ENCODE data around the gene SELENOI. TPM values are rescaled to one million over a fixed set of nuclear protein-coding genes. Genes with fewer than 3 reads are reported as not detected.

Gene SELENOI
- total and polyA plus RNA-seq, 4 experiments from 2014 or later, result 2.7 to 20.0 (median 11.4) TPM

DNA sequence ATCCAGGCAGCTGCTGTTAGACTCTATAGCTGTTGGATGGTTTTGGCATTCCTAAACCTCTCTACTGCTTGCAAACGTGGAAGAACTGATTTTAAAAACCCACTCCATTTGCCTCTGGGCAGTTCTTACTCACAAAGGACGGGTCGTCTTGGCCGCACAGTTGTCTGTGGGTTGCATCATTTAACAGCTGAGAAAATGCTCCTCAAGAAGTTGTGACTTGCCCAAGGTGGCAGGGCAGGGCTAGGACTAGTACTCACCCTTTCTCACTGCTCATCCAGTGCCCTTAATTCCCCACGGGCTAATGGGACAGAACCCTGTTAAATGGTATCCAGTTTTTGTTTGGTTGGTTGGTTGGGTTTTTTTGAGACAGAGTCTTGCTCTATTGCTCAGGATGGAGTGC is 54.8 kb downstream of the SELENOI start:
- H3K4me3 ChIP-seq (ENCODE audit: low read length in 2 of 2), result no peak overlapping the region
- Mint-ChIP-seq H3K9me3 (no peaks in the 10 kb centered on the region), H3K4me1 (peaks cover 3 to 21% (median 7%) of the 10 kb centered on the region in 4 donors), H3K4me3 (no peak overlapping the region), H3K27me3 (peaks cover 6 to 12% of the 10 kb centered on the region in 2 donors), H3K36me3 (peaks cover 2 to 6% of the 10 kb centered on the region in 2 donors), H3K27ac (no peak overlapping the region)
- no peaks in the 10 kb centered on the region for H3K36me3 ChIP-seq (ENCODE audit: insufficient read depth, low read length)
- H3K27ac ChIP-seq (ENCODE audit: low read depth, low read length), result no peak overlapping the region
- DNase-seq, result no peak
- CTCF ChIA-PET (ENCODE audit: partially characterized antibody), result no interaction called here
- H3K9me3 ChIP-seq (ENCODE audit: control insufficient read depth in 1 of 2, low read length in 2 of 2), result no peaks in the 10 kb centered on the region
- H3K4me1 ChIP-seq (ENCODE audit: insufficient read depth, low read length), result no peaks in the 10 kb centered on the region
- intact Hi-C loops (cut with micrococcal nuclease), result no loop called here
- peaks cover 7% of the 10 kb centered on the region for H3K27me3 ChIP-seq (ENCODE audit: insufficient read depth, low read length)
- POLR2A ChIA-PET (ENCODE audit: partially characterized antibody), result no interaction called here

- Mint-ChIP-seq H3K9me3 (no peaks in the 10 kb centered on the region), H3K4me1 (peaks cover 0 to 12% (median 4%) of the 10 kb centered on the region in 4 donors), H3K4me3 (no peak within 1 kb of the TSS), H3K27me3 (peaks cover 7 to 12% of the 10 kb centered on the region in 2 donors), H3K36me3 (peaks cover 0 to 1% of the 10 kb centered on the region in 2 donors), H3K27ac (no peak within 1 kb of the TSS)
- Histone ChIP-seq H3K36me3 (ENCODE audit: insufficient read depth, low read length) (no peaks in the 10 kb centered on the region), H3K9me3 (ENCODE audit: control insufficient read depth in 1 of 2, low read length in 2 of 2) (no peaks in the 10 kb centered on the region), H3K27me3 (ENCODE audit: insufficient read depth, low read length) (peaks cover 7% of the 10 kb centered on the region), H3K4me1 (ENCODE audit: insufficient read depth, low read length) (no peaks in the 10 kb centered on the region), H3K27ac (ENCODE audit: low read depth, low read length) (no peak within 1 kb of the TSS), H3K4me3 (ENCODE audit: low read length in 2 of 2) (no peak within 1 kb of the TSS)
- ChIA-PET POLR2A (ENCODE audit: partially characterized antibody) (no interaction called here), CTCF (ENCODE audit: partially characterized antibody) (no interaction called here)
- DNase-seq, result no peak
- intact Hi-C loops (cut with micrococcal nuclease), result no loop called here
Observed at GRCh38 chr2:26401739-26402541, 56.0 kb downstream of the SELENOI start, which contains the start of gene DRC1. DRC1 (plus strand) TSS chr2:26401920; CDS start chr2:26401990, 70 bp downstream.

DNA sequence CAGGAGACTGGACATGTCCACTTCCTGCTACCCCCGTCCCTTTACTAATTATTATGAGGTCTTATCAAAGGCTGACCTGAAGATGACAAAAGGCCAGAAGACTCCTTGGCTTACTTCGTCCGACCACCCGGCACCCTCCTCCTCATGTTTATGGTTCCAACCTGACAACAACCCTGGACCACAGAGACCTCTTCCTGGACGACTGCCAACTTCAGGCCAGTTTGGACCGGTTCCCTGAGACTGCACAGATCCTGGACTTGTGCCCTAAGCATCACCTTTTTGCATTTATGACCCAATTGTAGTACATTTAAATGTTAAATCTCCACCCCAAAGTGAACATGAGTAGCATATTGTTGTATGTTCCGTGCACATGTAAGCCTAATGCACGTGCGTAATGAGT is 61.6 kb downstream of the SELENOI start:
- no peak for DNase-seq
- POLR2A ChIA-PET (ENCODE audit: partially characterized antibody), result no interaction called here

DNA sequence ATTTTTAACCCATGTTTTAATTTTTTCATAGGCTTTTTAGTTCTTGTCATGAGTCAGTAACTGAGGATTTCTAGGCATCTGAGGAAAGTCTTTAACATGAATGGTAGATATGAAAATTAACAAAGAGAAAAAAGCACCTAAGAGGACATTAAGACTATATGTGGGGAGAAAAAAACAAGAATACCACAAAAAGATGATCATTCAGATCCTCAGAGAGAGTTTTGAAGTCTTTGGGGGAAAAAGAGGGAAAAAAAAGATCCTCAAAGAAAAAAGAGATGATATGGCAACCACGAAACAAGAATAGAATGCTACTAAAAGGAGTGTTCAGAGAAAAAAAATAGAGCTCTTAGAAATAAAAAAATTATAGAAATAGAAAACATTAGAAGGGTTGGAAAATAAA is 63.8 kb downstream of the SELENOI start:
- Mint-ChIP-seq H3K27ac (no peak overlapping the region), H3K36me3 (no peaks in the 10 kb centered on the region), H3K4me1 (peaks cover 0 to 8% (median 7%) of the 10 kb centered on the region in 4 donors), H3K9me3 (no peaks in the 10 kb centered on the region), H3K27me3 (peaks cover 8 to 11% of the 10 kb centered on the region in 2 donors), H3K4me3 (no peak overlapping the region)
- Histone ChIP-seq H3K36me3 (ENCODE audit: insufficient read depth, low read length) (no peaks in the 10 kb centered on the region), H3K27me3 (ENCODE audit: insufficient read depth, low read length) (no peaks in the 10 kb centered on the region), H3K4me1 (ENCODE audit: insufficient read depth, low read length) (no peaks in the 10 kb centered on the region), H3K27ac (ENCODE audit: low read depth, low read length) (no peak overlapping the region), H3K9me3 (ENCODE audit: control insufficient read depth in 1 of 2, low read length in 2 of 2) (no peaks in the 10 kb centered on the region), H3K4me3 (ENCODE audit: low read length in 2 of 2) (no peak overlapping the region)
- intact Hi-C loops (cut with micrococcal nuclease), result no loop called here
- DNase-seq, result no peak
- CTCF ChIA-PET (ENCODE audit: partially characterized antibody), result no interaction called here
- POLR2A ChIA-PET (ENCODE audit: partially characterized antibody), result no interaction called here

More for the DNA sequence above, 61.6 kb downstream of the SELENOI start:
- H3K4me3 ChIP-seq (ENCODE audit: low read length in 2 of 2), result no peak overlapping the region
- H3K27me3 ChIP-seq (ENCODE audit: insufficient read depth, low read length), result peaks cover 3% of the 10 kb centered on the region
- no peaks in the 10 kb centered on the region for H3K4me1 ChIP-seq (ENCODE audit: insufficient read depth, low read length)
- no peak overlapping the region for H3K27ac Mint-ChIP-seq
- H3K4me1 Mint-ChIP-seq, result peaks cover 0 to 8% (median 7%) of the 10 kb centered on the region in 4 donors
- H3K27me3 Mint-ChIP-seq, result peaks cover 14 to 16% of the 10 kb centered on the region in 2 donors
- no peaks in the 10 kb centered on the region for H3K36me3 ChIP-seq (ENCODE audit: insufficient read depth, low read length)
- H3K9me3 Mint-ChIP-seq, result no peaks in the 10 kb centered on the region
- H3K36me3 Mint-ChIP-seq, result no peaks in the 10 kb centered on the region
- H3K27ac ChIP-seq (ENCODE audit: low read depth, low read length), result no peak overlapping the region
- CTCF ChIA-PET (ENCODE audit: partially characterized antibody), result no interaction called here
- intact Hi-C loops (cut with micrococcal nuclease), result no loop called here
- H3K9me3 ChIP-seq (ENCODE audit: control insufficient read depth in 1 of 2, low read length in 2 of 2), result no peaks in the 10 kb centered on the region
- no peak overlapping the region for H3K4me3 Mint-ChIP-seq

GRCh38 chr2:26410764-26411243 is 64.9 kb downstream of the SELENOI start:
- H3K27me3 Mint-ChIP-seq, result peaks cover 8 to 11% of the 10 kb centered on the region in 2 donors
- ChIA-PET POLR2A (ENCODE audit: partially characterized antibody) (no interaction called here), CTCF (ENCODE audit: partially characterized antibody) (no interaction called here)
- H3K27ac Mint-ChIP-seq, result no peak overlapping the region
- Histone ChIP-seq H3K4me1 (ENCODE audit: insufficient read depth, low read length) (no peaks in the 10 kb centered on the region), H3K27ac (ENCODE audit: low read depth, low read length) (no peak overlapping the region), H3K9me3 (ENCODE audit: control insufficient read depth in 1 of 2, low read length in 2 of 2) (no peaks in the 10 kb centered on the region), H3K4me3 (ENCODE audit: low read length in 2 of 2) (no peak overlapping the region), H3K27me3 (ENCODE audit: insufficient read depth, low read length) (no peaks in the 10 kb centered on the region), H3K36me3 (ENCODE audit: insufficient read depth, low read length) (no peaks in the 10 kb centered on the region)
- no peak for DNase-seq
- peak overlapping the region in 1 of 8 donors; percentile 11 for H3K4me3 Mint-ChIP-seq
- peaks cover 0 to 8% (median 7%) of the 10 kb centered on the region in 4 donors for H3K4me1 Mint-ChIP-seq
- no peaks in the 10 kb centered on the region for H3K9me3 Mint-ChIP-seq
- intact Hi-C loops (cut with micrococcal nuclease), result no loop called here
- no peaks in the 10 kb centered on the region for H3K36me3 Mint-ChIP-seq

GRCh38 chr2:26411419-26411818 is 65.5 kb downstream of the SELENOI start:
- H3K9me3 Mint-ChIP-seq, result no peaks in the 10 kb centered on the region
- H3K27ac Mint-ChIP-seq, result peak overlapping the region in 1 of 7 donors; percentile 54
- ChIA-PET POLR2A (ENCODE audit: partially characterized antibody) (no interaction called here), CTCF (ENCODE audit: partially characterized antibody) (no interaction called here)
- H3K4me1 Mint-ChIP-seq, result peaks cover 0 to 8% (median 7%) of the 10 kb centered on the region in 4 donors
- DNase-seq, result no peak
- Histone ChIP-seq H3K36me3 (ENCODE audit: insufficient read depth, low read length) (no peaks in the 10 kb centered on the region), H3K27me3 (ENCODE audit: insufficient read depth, low read length) (no peaks in the 10 kb centered on the region), H3K27ac (ENCODE audit: low read depth, low read length) (no peak overlapping the region), H3K4me3 (ENCODE audit: low read length in 2 of 2) (no peak overlapping the region), H3K4me1 (ENCODE audit: insufficient read depth, low read length) (no peaks in the 10 kb centered on the region), H3K9me3 (ENCODE audit: control insufficient read depth in 1 of 2, low read length in 2 of 2) (no peaks in the 10 kb centered on the region)
- H3K27me3 Mint-ChIP-seq, result peaks cover 8 to 11% of the 10 kb centered on the region in 2 donors
- no peaks in the 10 kb centered on the region for H3K36me3 Mint-ChIP-seq
- intact Hi-C loops (cut with micrococcal nuclease), result no loop called here
- H3K4me3 Mint-ChIP-seq, result peak overlapping the region in 5 of 8 donors; percentile 66 to 76 (median 74)

GRCh38 chr2:26412091-26412673 is 66.2 kb downstream of the SELENOI start:
- H3K9me3 Mint-ChIP-seq, result no peaks in the 10 kb centered on the region
- H3K27ac Mint-ChIP-seq, result peak overlapping the region in 2 of 7 donors; percentile 1 to 31
- ChIA-PET POLR2A (ENCODE audit: partially characterized antibody) (no interaction called here), CTCF (ENCODE audit: partially characterized antibody) (no interaction called here)
- no peaks in the 10 kb centered on the region for H3K36me3 ChIP-seq (ENCODE audit: insufficient read depth, low read length)
- H3K4me1 Mint-ChIP-seq, result peaks cover 0 to 8% (median 7%) of the 10 kb centered on the region in 4 donors
- H3K4me1 ChIP-seq (ENCODE audit: insufficient read depth, low read length), result no peaks in the 10 kb centered on the region
- H3K4me3 Mint-ChIP-seq, result peak overlapping the region; percentile 60 to 76 (median 71)
- intact Hi-C loops (cut with micrococcal nuclease), result no loop called here
- no peak for DNase-seq
- H3K36me3 Mint-ChIP-seq, result no peaks in the 10 kb centered on the region
- H3K27ac ChIP-seq (ENCODE audit: low read depth, low read length), result no peak overlapping the region
- H3K27me3 Mint-ChIP-seq, result peaks cover 8 to 9% of the 10 kb centered on the region in 2 donors
- H3K4me3 ChIP-seq (ENCODE audit: low read length in 2 of 2), result peak overlapping the region in 1 of 2 donors; percentile 17
- no peaks in the 10 kb centered on the region for H3K27me3 ChIP-seq (ENCODE audit: insufficient read depth, low read length)
- no peaks in the 10 kb centered on the region for H3K9me3 ChIP-seq (ENCODE audit: control insufficient read depth in 1 of 2, low read length in 2 of 2)
